ENCODE measurements around the gene SPPL2C.

GRCh38 chr17:45847101-45847500, 2.4 kb downstream of the SPPL2C start:
- TF ChIP-seq CTCF (IDR thresholded peaks at IDR 0.05) (no peak), POLR2A (IDR thresholded peaks at IDR 0.05) (no peak)

All from Peyer's patch (tissue), 4 donors.